T-helper 1 cell treated with Interleukin-12 subunit alpha and Interleukin-12 subunit beta and Interleukin-4 antibody, amounts not matched to agents 30 μg/mL and 1 μg/mL, for 36 hours (primary cell): ENCODE data around the gene NDUFB8.

Experiments used
- H3K27ac Mint-ChIP-seq: one replicate; pipeline ENCODE4 v1.8.0; 2021; ENCODE audit warnings: mild to moderate bottlenecking, mixed read lengths
- H3K27me3 Mint-ChIP-seq: one replicate; pipeline ENCODE4 v1.8.0; 2021; ENCODE audit warnings: low read depth, mixed read lengths
- H3K36me3 Mint-ChIP-seq: one replicate; pipeline ENCODE4 v1.8.0; 2021; ENCODE audit warnings: low read depth, mixed read lengths
- H3K4me1 Mint-ChIP-seq: one replicate; pipeline ENCODE4 v1.8.0; 2021; ENCODE audit warnings: low read depth, mixed read lengths
- H3K4me3 Mint-ChIP-seq: one replicate; pipeline ENCODE4 v1.8.0; 2021; ENCODE audit warnings: mild to moderate bottlenecking, moderate library complexity, mixed read lengths
- H3K9me3 Mint-ChIP-seq: one replicate; pipeline ENCODE4 v1.8.0; 2021; ENCODE audit warnings: mixed read lengths

The NDUFB8 gene

GRCh38 chr10:100506596-100507356 is 22.9 kb downstream of the NDUFB8 start:
- Mint-ChIP-seq H3K36me3 (peaks cover 59% of the 10 kb centered on the region), H3K4me1 (peaks cover 86% of the 10 kb centered on the region), H3K27me3 (no peaks in the 10 kb centered on the region), H3K27ac (peak overlapping the region; percentile 97), H3K4me3 (peak overlapping the region; percentile 91), H3K9me3 (no peaks in the 10 kb centered on the region)

DNA sequence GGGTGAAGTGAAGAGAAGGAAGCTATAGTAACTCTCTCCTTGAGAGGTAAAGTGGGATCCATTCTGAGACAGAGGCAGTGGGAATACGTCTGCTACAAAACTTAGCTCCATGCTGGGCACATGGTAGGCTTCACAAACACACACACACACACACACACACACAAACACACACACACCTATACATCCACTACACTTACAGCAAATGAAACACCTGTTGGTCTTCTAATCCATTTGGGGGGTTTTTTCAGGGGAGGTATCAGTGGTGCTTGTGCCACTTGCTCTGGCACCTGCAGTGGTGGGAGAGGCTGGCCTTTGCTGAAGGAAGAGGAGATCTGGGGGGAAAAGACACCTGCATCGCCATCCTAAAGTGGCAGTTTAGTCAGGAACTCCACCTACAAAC is 24.5 kb downstream of the NDUFB8 start:
- Mint-ChIP-seq H3K4me1 (peaks cover 82% of the 10 kb centered on the region), H3K4me3 (peak overlapping the region; percentile 91), H3K9me3 (no peaks in the 10 kb centered on the region), H3K27me3 (no peaks in the 10 kb centered on the region), H3K36me3 (peaks cover 64% of the 10 kb centered on the region), H3K27ac (peak overlapping the region; percentile 97)

GRCh38 chr10:100504096-100504495 is 25.6 kb downstream of the NDUFB8 start:
- peaks cover 82% of the 10 kb centered on the region for H3K4me1 Mint-ChIP-seq
- peak overlapping the region; percentile 27 for H3K27ac Mint-ChIP-seq
- peaks cover 74% of the 10 kb centered on the region for H3K36me3 Mint-ChIP-seq
- no peaks in the 10 kb centered on the region for H3K27me3 Mint-ChIP-seq
- no peak overlapping the region for H3K4me3 Mint-ChIP-seq
- H3K9me3 Mint-ChIP-seq = no peaks in the 10 kb centered on the region

- Mint-ChIP-seq H3K27me3 (no peaks in the 10 kb centered on the region), H3K36me3 (peaks cover 79% of the 10 kb centered on the region), H3K4me1 (peaks cover 84% of the 10 kb centered on the region), H3K27ac (peak overlapping the region; percentile 57), H3K4me3 (peak overlapping the region; percentile 14), H3K9me3 (no peaks in the 10 kb centered on the region)
Measured at GRCh38 chr10:100502926-100503494, 26.7 kb downstream of the NDUFB8 start.

DNA sequence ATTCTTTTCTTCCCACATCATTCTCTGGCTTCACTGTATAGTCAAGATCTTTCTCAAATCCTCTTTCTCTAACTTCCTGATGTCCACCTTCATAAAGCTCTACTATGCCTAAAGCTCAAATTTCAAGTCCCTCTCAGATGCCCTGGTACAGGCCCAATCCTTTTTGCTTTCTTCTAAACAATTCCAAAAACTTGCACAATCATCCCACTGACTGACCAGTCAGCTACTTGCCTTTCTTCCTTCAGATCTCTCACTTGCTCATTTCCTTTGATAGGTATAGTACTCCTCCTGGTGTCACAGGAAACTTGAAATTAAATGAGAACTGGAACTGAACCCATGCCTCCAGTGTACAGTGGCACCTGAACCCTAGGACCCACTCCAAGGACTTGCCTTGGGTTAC is 28.2 kb downstream of the NDUFB8 start:
- no peaks in the 10 kb centered on the region for H3K9me3 Mint-ChIP-seq
- no peaks in the 10 kb centered on the region for H3K27me3 Mint-ChIP-seq
- H3K36me3 Mint-ChIP-seq = peaks cover 74% of the 10 kb centered on the region
- H3K4me3 Mint-ChIP-seq = peak overlapping the region; percentile 10
- peaks cover 80% of the 10 kb centered on the region for H3K4me1 Mint-ChIP-seq
- H3K27ac Mint-ChIP-seq = peak overlapping the region; percentile 28

- H3K27ac Mint-ChIP-seq = peak overlapping the region; percentile 83
- H3K4me1 Mint-ChIP-seq = peaks cover 75% of the 10 kb centered on the region
- peaks cover 77% of the 10 kb centered on the region for H3K36me3 Mint-ChIP-seq
- no peaks in the 10 kb centered on the region for H3K9me3 Mint-ChIP-seq
- peak overlapping the region; percentile 53 for H3K4me3 Mint-ChIP-seq
- H3K27me3 Mint-ChIP-seq = no peaks in the 10 kb centered on the region
Measured at GRCh38 chr10:100498059-100498458, 31.6 kb downstream of the NDUFB8 start.

- H3K36me3 Mint-ChIP-seq = peaks cover 70% of the 10 kb centered on the region
- H3K27ac Mint-ChIP-seq = peak overlapping the region; percentile 64
- peaks cover 63% of the 10 kb centered on the region for H3K4me1 Mint-ChIP-seq
- H3K27me3 Mint-ChIP-seq = no peaks in the 10 kb centered on the region
- no peak overlapping the region for H3K4me3 Mint-ChIP-seq
- H3K9me3 Mint-ChIP-seq = no peaks in the 10 kb centered on the region
Measured at GRCh38 chr10:100496567-100496966, 33.1 kb downstream of the NDUFB8 start.

DNA sequence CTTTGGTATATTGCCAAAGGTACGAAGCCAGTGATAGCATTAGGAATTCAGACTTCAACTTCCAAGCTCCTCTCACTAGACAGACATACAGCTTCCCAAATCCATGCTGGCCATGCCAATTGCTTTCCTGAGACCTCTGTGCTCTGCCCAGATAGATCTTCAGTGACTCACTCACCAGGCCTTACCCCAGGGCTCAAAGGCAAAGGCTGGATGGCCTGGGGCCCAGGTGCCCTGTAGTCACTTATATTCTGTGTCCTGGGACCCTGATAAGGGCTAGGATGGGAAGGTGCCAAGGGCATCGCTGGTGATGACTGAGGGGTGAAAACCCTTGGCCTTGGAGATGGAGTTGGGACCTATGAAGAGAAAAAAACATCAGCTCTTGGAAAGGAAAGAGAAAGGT is 39.1 kb downstream of the NDUFB8 start:
- Mint-ChIP-seq H3K9me3 (no peaks in the 10 kb centered on the region), H3K4me1 (peaks cover 29% of the 10 kb centered on the region), H3K36me3 (peaks cover 70% of the 10 kb centered on the region), H3K27ac (peak overlapping the region; percentile 11), H3K4me3 (no peak overlapping the region), H3K27me3 (no peaks in the 10 kb centered on the region)

DNA sequence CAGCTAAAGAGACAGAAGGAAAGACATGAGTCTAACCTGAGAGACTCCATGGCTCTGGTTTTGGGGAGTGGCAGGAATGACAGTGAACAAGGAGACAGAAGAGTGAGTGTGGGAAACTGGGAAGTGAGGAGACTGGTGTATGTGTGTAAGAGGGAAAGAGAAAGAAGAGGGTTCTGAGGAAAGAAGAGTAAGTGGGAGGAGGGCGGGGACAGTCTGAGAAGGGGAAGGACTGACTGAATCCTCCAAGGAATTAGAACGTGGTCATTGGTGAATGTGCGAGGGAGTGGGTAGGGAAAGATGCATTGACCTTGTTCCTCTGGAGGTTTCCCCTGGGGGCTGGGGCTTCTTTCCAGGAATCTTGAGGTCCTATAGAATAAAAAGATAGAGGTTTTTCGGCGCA is 40.3 kb downstream of the NDUFB8 start:
- Mint-ChIP-seq H3K36me3 (peaks cover 70% of the 10 kb centered on the region), H3K4me1 (peaks cover 29% of the 10 kb centered on the region), H3K4me3 (no peak overlapping the region), H3K27ac (no peak overlapping the region), H3K9me3 (no peaks in the 10 kb centered on the region), H3K27me3 (no peaks in the 10 kb centered on the region)

DNA sequence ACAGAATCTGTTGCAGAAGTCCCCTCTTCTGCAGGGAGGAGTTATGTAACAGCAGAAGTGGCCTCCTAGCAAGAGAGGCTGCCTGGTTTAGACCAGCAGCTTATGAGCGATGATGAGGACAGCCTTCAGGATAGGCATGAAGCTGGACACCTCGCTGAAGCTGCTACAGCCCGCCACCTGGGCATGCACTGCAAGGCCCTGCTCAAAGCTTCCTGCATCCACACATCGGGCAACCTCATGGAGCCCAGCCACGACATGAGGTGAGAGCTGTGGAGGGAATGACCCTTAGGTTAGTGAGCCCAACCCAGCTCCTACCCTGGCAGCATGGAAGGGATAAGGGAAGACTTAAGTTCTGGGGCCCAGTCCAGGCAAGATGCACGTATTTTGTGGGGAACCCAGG is 42.1 kb downstream of the NDUFB8 start:
- Mint-ChIP-seq H3K9me3 (no peaks in the 10 kb centered on the region), H3K36me3 (peaks cover 65% of the 10 kb centered on the region)

DNA sequence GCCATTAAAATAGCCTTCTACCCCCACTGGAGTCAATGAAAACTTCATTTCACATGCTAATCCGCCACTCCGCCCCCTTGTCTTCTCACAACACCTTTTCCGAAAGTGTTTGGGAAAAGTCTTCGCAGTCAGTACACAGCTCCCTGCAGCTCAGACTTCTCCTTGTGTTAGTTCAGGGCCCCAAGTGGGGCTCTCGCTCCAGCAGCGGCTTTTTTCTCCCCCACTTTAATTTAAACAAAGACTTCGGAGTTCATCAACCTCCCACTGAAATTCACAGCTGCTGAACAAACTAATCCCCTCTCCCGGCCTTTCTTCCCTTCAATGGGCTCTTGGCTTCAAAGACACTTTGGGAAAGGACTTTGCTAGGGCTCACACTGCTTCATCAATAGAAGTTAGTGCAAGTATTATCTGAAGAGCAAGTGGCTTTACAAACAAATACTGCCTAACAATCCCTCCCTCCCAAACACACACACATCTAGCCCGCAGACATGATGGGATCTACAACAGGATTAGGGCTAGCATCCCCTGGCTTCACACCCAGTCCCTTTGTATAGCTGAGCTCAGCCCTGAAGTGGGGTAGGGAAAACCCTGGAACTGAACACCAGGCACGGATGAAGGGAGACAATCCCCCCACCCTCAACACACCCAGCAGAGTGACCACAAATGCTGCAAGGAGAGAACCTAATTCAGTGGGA is 43.7 kb downstream of the NDUFB8 start:
- H3K4me1 Mint-ChIP-seq = peaks cover 38% of the 10 kb centered on the region
- no peaks in the 10 kb centered on the region for H3K27me3 Mint-ChIP-seq
- peaks cover 57% of the 10 kb centered on the region for H3K36me3 Mint-ChIP-seq
- H3K4me3 Mint-ChIP-seq = no peak overlapping the region
- H3K9me3 Mint-ChIP-seq = no peaks in the 10 kb centered on the region
- H3K27ac Mint-ChIP-seq = no peak overlapping the region

More for the DNA sequence above, 42.1 kb downstream of the NDUFB8 start:
- Mint-ChIP-seq H3K4me3 (no peak overlapping the region), H3K4me1 (peaks cover 34% of the 10 kb centered on the region), H3K27me3 (no peaks in the 10 kb centered on the region), H3K27ac (no peak overlapping the region)

DNA sequence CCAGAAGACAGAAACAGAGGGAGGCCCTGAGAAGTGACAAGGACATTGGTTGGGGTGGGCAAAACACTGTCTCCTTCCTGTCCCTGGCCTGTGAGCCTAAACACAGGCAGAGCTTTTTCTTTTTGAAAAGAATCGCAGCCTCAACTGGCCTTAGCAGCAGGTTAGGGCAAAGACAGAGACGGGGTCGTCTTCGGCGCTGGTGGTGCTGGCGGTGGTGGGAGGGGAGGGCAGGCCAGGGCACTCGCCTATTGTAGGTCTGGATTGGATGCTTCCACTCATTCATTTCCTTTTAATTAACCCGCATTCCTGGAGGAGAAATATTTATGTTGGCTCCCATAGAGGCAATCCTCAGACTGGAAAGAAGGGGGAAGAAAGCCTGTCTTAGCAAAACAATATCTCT is 44.3 kb downstream of the NDUFB8 start:
- Mint-ChIP-seq H3K9me3 (no peaks in the 10 kb centered on the region), H3K4me1 (peaks cover 36% of the 10 kb centered on the region), H3K4me3 (no peak overlapping the region), H3K27ac (no peak overlapping the region), H3K27me3 (no peaks in the 10 kb centered on the region), H3K36me3 (peaks cover 53% of the 10 kb centered on the region)

GRCh38 chr10:100483876-100484666 is 45.6 kb downstream of the NDUFB8 start:
- peaks cover 31% of the 10 kb centered on the region for H3K4me1 Mint-ChIP-seq
- H3K9me3 Mint-ChIP-seq = no peaks in the 10 kb centered on the region
- peak overlapping the region; percentile 70 for H3K4me3 Mint-ChIP-seq
- peak overlapping the region; percentile 7 for H3K27ac Mint-ChIP-seq
- H3K27me3 Mint-ChIP-seq = no peaks in the 10 kb centered on the region
- peaks cover 47% of the 10 kb centered on the region for H3K36me3 Mint-ChIP-seq

DNA sequence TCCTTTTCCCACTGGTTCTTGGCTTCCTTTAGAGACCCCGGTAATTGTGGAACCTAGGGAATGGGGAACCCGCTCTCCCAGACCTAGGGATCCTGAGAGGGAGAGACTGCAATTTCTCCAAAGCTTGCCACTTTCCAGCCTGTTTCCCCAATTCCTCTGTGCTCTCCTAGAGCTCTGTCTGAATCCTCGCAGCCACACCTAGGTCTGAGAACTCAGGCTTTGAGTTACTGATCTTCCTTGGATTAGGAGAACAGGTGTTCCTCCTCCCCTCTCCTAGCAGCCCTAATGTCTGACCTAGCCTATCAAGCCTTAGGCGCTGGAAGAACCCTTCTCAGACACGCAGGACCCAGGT is 46.9 kb downstream of the NDUFB8 start:
- peaks cover 42% of the 10 kb centered on the region for H3K36me3 Mint-ChIP-seq
- no peaks in the 10 kb centered on the region for H3K27me3 Mint-ChIP-seq
- peak overlapping the region; percentile 7 for H3K27ac Mint-ChIP-seq
- no peaks in the 10 kb centered on the region for H3K9me3 Mint-ChIP-seq
- H3K4me3 Mint-ChIP-seq = peak overlapping the region; percentile 70
- peaks cover 32% of the 10 kb centered on the region for H3K4me1 Mint-ChIP-seq
